SH-SY5Y (cell line): ENCODE data around the gene DSTN.

ENCODE experiments used
- GATA2 ChIP-seq: IDR thresholded peaks from 2 replicates; pipeline ENCODE4 v1.6.1; 2011; ENCODE audit warnings: mild to moderate bottlenecking, low read depth, low read length
- GATA3 ChIP-seq: IDR thresholded peaks from 2 replicates; pipeline ENCODE4 v1.6.1; 2011; ENCODE audit warnings: low read depth, mild to moderate bottlenecking, low read length, moderate library complexity

The DSTN gene

DNA sequence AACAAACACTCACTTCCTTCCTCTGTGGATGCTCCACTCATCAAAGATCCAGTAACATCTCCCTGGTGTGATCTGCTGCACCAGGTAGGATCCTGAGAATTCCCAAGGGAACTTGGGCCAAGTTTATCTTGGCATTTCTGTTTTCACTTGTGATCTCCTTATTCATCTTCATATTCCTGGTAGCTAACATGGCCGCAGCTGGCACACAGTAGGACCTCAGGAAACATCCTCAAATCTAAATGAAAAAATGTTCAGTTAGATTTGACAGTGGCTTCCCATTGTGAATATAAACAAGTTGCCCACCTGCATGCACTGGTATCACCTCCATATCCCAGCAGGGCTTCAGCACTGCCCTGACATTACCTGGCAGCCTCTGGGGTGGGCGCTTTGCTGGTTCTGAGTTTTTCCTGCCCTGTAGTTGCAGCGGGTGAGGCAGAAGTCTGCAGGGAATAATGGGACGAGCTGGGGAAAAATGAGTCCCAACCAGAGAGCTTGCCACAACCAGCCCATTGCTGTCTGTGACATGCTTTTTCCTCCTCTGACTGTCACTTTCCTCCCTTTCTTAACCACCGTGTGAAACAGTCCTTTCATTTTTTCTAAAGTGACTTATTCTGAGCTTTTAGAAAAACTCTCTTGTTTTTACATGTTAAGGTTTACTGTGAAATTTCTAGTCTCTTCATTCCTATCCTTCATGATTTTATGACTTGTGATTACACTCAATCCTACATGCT lies 9.4 kb upstream of the DSTN start:
- TF ChIP-seq GATA2 (no peak), GATA3 (no peak)

DNA sequence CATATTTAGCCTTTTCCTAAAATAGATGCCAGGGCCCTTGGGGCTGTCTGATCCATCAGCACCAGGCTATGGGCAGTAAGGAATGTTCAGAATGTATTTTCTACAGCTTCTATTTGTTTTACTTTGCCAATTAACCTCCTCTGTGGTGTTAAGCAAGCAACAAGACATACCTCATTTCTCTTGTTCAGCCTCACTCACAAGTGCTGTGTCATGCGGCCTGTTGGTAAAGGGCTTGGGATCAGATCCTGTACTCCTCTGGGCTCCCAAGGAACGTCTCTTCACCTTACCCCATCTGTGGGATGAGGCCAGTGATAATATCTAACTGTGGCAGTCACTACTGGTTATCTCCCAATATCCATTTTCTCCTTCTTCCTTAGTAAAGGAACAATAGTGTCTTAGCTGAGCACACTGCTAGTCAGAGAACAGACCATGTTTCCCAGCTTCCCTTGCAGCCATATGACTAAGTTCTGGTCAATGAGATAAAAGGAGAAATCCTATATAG lies 7.0 kb upstream of the DSTN start:
- TF ChIP-seq GATA3 (no peak), GATA2 (no peak)

- TF ChIP-seq GATA2 = no peak
- TF ChIP-seq GATA3 = no peak
Measured at GRCh38 chr20:17565169-17565845, 4.6 kb upstream of the DSTN start.

GRCh38 chr20:17566345-17566744 lies 3.5 kb upstream of the DSTN start:
- TF ChIP-seq GATA3 (no peak), GATA2 (no peak)

GRCh38 chr20:17568045-17568788 lies 1.7 kb upstream of the DSTN start:
- TF ChIP-seq GATA3 (no peak), GATA2 (no peak)

DNA sequence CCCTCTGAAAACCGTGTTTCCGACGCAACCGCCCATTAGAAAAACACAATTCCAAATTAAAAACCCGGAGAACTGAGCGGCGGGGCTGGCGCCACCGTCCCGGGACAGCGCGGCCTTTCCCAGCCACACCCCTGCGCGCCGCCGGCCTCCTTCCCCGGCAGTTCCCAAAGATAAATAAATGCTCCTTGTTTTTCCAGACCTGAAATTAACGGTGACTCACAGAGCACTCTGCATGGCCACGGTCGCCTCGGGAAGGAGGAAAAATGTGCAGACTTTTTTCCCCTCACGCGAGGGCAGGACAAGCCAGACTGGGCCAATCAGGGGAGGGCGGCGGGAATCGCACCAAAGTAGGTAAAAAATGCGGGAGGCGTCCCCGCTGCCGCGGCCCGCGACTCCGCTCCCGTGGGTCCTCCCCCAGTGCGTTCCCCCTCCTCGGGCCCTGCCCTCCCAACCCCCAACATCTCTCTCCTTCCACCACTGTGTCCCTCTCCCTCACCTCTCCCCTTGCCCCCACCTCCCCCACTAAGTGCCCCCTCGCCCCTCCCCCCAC lies 828 bp upstream of the DSTN start:
- TF ChIP-seq GATA3 (no peak), GATA2 (no peak)

DNA sequence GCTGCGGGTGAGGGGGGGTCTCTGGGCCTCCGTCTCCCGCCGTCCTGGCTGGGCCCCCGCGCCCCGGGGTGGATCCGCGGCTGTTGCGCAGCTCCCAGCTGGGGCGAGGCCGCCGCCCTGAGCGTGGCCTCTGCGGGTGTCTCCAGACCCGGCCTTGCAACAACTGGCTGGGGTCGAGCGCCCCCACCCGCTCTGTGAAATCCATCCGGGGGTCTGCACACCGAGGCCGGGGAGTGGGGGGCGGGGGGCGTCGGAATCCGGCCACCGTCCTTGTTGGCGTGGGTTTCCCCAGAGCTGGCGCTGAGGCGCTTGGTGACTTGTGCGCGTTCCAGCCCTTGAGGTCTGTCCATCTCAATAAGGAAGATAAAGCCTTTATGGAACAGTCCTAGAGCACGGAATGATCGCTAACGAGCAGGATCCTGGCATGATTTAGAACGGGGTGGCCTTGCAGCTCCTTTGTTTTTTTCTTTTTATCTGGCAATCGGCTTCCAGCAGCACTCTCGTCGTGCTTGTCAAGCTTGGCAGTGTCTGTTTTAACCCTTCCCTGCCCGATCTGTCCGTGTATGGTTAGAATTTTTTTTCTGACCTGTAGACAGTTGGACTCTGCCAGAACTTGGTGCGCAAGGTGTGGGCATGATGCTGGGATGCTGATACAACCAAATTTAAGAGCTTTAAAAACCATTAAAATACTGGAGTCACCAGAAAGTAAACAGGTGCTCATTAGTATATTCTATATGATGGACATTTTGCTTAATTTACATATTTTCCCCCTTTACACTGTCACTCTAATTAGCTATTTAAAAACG lies 675 bp downstream of the DSTN start:
- peak; percentile 92 for TF ChIP-seq GATA2
- TF ChIP-seq GATA3 = peak; percentile 38; the same call in 1 of the 2 replicates

DNA sequence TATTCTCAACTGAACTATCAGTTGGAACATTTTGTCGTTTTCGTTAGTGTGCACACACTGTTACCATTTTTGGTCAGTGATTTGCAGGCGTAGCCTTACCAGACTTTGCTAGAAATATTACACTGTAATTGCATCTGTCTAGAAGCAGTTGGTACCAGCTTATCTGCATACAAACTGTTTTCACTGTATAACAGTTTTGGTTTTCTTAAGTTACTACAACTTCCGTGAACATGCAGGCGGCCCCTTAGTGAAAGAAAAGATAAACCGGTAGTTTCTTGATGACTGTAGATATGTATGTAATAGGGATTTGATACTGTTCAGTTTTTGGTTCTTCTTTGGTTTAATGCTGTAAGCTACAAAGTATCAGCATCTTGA lies 1.3 kb downstream of the DSTN start:
- TF ChIP-seq GATA3 (no peak), GATA2 (no peak)

GRCh38 chr20:17572034-17572638 lies 2.3 kb downstream of the DSTN start:
- TF ChIP-seq GATA3 (no peak), GATA2 (no peak)

DNA sequence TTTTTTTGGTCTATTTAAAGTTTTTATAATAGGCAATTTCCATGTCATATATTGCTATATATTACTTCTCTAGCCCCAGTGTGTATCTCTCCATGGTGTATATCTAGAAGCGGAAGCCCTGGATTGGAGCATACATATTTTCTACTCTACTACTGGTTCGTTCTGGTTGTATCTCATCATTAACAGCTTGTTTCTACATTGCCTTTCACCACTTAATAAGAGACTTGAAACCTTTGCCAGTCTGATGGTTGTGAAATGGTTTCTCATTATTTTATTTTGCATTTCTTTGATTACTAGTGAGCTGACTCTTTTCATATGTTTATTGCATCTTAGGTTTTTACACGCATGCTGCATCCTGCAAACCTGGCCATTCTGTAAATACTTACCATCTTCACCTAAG lies 3.6 kb downstream of the DSTN start:
- TF ChIP-seq GATA3 (no peak), GATA2 (no peak)

- TF ChIP-seq GATA2 = no peak
- TF ChIP-seq GATA3 = no peak
Measured at GRCh38 chr20:17576215-17576614, 6.3 kb downstream of the DSTN start.

GRCh38 chr20:17579369-17580039 lies 9.6 kb downstream of the DSTN start:
- TF ChIP-seq GATA3 (no peak), GATA2 (no peak)
